OCI-LY7 (cell line): ENCODE results near the gene NUDT14.

Source experiments
- EZH2phosphoT487 ChIP-seq: fragments of 200-600 bp; sonication (generic); IDR thresholded peaks from 2 replicates; pipeline ENCODE4 v1.6.1; 2018; ENCODE audit warnings: low read depth, borderline replicate concordance, mild to moderate bottlenecking, mixed run types, antibody characterized with exemption, low read length, moderate library complexity, mixed read lengths
- TF ChIP-seq, protein P1 (sequence below): fragments of 200-600 bp; sonication (generic); conservative IDR thresholded peaks from 2 replicates; pipeline ENCODE4 v1.5.1; 2014; ENCODE audit warnings: mild to moderate bottlenecking, antibody characterized with exemption, low read length, moderate library complexity, mixed read lengths

DNA sequence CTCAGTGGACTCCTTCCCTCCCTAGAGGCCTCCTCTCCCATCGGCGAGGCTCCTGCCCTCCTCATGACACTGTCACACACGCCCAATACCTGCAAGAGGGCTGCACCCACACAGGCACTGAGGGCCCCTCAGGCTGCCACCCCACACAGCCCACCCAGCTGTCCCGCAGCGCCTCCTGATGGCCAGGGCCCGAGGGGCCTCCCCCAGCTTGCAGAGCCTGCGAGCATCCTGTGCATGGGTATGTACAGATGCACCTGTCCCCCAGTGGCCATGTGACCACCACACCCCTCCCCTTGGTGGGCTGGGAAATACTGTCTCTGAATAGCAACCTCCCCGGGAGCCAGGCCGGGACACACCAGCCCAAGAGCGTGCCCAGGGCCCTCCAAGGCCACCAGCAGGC, 19.0 kb upstream of the NUDT14 start:
- TF ChIP-seq, protein P1, sequence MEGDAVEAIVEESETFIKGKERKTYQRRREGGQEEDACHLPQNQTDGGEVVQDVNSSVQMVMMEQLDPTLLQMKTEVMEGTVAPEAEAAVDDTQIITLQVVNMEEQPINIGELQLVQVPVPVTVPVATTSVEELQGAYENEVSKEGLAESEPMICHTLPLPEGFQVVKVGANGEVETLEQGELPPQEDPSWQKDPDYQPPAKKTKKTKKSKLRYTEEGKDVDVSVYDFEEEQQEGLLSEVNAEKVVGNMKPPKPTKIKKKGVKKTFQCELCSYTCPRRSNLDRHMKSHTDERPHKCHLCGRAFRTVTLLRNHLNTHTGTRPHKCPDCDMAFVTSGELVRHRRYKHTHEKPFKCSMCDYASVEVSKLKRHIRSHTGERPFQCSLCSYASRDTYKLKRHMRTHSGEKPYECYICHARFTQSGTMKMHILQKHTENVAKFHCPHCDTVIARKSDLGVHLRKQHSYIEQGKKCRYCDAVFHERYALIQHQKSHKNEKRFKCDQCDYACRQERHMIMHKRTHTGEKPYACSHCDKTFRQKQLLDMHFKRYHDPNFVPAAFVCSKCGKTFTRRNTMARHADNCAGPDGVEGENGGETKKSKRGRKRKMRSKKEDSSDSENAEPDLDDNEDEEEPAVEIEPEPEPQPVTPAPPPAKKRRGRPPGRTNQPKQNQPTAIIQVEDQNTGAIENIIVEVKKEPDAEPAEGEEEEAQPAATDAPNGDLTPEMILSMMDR = peak; percentile 58
- TF ChIP-seq EZH2phosphoT487 = no peak
